ENCODE measurements around the gene DDX47.
"Not testable (repeated sequence)": the region's sequence is repeated elsewhere in the genome, so short reads cannot be mapped to it uniquely, and the experiment has no call there.

DNA sequence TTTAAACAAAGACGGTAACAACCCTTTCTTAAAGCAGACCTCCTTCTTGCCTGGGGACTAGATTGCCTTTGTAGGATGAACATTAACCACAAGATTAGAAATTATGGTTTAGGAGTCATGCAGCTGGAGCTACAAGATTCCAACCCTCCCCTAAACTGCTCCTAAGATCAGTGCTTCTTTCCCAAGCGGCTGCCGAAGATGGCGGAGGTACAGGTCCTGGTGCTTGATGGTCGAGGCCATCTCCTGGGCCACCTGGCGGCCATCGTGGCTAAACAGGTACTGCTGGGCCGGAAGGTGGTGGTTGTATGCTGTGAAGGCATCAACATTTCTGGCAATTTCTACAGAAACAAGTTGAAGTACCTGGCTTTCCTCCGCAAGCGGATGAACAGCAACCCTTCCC, 62.2 kb downstream of the DDX47 start:
- not testable (repeated sequence) for TF ChIP-seq EZH2phosphoT487 (IDR thresholded peaks at IDR 0.05; ENCODE audit: borderline replicate concordance, low read length)
- TF ChIP-seq, protein P1, sequence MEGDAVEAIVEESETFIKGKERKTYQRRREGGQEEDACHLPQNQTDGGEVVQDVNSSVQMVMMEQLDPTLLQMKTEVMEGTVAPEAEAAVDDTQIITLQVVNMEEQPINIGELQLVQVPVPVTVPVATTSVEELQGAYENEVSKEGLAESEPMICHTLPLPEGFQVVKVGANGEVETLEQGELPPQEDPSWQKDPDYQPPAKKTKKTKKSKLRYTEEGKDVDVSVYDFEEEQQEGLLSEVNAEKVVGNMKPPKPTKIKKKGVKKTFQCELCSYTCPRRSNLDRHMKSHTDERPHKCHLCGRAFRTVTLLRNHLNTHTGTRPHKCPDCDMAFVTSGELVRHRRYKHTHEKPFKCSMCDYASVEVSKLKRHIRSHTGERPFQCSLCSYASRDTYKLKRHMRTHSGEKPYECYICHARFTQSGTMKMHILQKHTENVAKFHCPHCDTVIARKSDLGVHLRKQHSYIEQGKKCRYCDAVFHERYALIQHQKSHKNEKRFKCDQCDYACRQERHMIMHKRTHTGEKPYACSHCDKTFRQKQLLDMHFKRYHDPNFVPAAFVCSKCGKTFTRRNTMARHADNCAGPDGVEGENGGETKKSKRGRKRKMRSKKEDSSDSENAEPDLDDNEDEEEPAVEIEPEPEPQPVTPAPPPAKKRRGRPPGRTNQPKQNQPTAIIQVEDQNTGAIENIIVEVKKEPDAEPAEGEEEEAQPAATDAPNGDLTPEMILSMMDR (IDR thresholded peaks at IDR 0.05; ENCODE audit: low read depth, low read length, poor library complexity, severe bottlenecking) = not testable (repeated sequence)
